K562 (cell line): ENCODE results near the gene GPX2. TPM values are rescaled to one million over a fixed set of nuclear protein-coding genes. Genes with fewer than 3 reads are reported as not detected.

Source experiments
- ARID2 ChIP-seq: fragments of 450-650 bp; IDR thresholded peaks from 2 replicates; pipeline ENCODE4 v1.6.1; 2017; ENCODE audit warnings: antibody characterized with exemption, mild to moderate bottlenecking
- C11orf30 ChIP-seq: fragments of 450-650 bp; IDR thresholded peaks from 2 replicates; pipeline ENCODE4 v1.6.1; 2016; ENCODE audit warnings: low read depth, mild to moderate bottlenecking
- CBX1 ChIP-seq: sonication (generic); IDR thresholded peaks from 2 replicates; pipeline ENCODE4 v1.6.1; 2016; ENCODE audit warnings: antibody characterized with exemption, low read depth, mild to moderate bottlenecking
- CEBPB ChIP-seq: fragments of 450-650 bp; IDR thresholded peaks from 2 replicates; pipeline ENCODE4 v1.6.1; 2016; ENCODE audit warnings: missing genetic modification characterization, missing compliant biosample characterization
- CREB5 ChIP-seq: fragments of 250-450 bp; sonication (Bioruptor Pico); IDR thresholded peaks from 2 replicates; pipeline ENCODE4 v1.5.0; 2020; ENCODE audit warnings: mild to moderate bottlenecking
- DNMT1 ChIP-seq: fragments of 450-650 bp; IDR thresholded peaks from 2 replicates; pipeline ENCODE4 v1.6.1; 2016; ENCODE audit warnings: antibody characterized with exemption, mild to moderate bottlenecking
- FIP1L1 ChIP-seq: fragments of 200-400 bp; formaldehyde crosslinking; IDR thresholded peaks from 2 replicates; pipeline ENCODE4 v1.6.1; 2018; ENCODE audit warnings: mild to moderate bottlenecking, low read depth, low read length; ENCODE audit not compliant: poor library complexity, severe bottlenecking
- HMGN3 ChIP-seq: IDR thresholded peaks from 2 replicates; pipeline ENCODE4 v1.6.1; 2011; ENCODE audit warnings: borderline replicate concordance, low read depth, mild to moderate bottlenecking, mixed read lengths, low read length; ENCODE audit not compliant: insufficient read length; ENCODE audit errors: extremely low read depth
- KDM4B ChIP-seq, 2 experiments: fragments of 450-650 bp in 1 of 2; sonication (generic) in 1 of 2; IDR thresholded peaks; 2 replicates each; pipeline ENCODE4 v1.6.1; 2016 to 2017; ENCODE audit warnings: borderline replicate concordance in 2 of 2, antibody characterized with exemption in 1 of 2, low read depth in 1 of 2, mild to moderate bottlenecking in 1 of 2
- NBN ChIP-seq: fragments of 450-650 bp; IDR thresholded peaks from 2 replicates; pipeline ENCODE4 v1.6.1; 2016; ENCODE audit warnings: low read depth, mild to moderate bottlenecking
- NR2F6 ChIP-seq: fragments of 450-650 bp; formaldehyde crosslinking; IDR thresholded peaks from 2 replicates; pipeline ENCODE4 v1.4.0; 2020; ENCODE audit warnings: mild to moderate bottlenecking
- PHB2 ChIP-seq: fragments of 450-650 bp; IDR thresholded peaks from 2 replicates; pipeline ENCODE4 v1.6.1; 2017; ENCODE audit warnings: low read depth
- RBM22 ChIP-seq: fragments of 200-400 bp; formaldehyde crosslinking; IDR thresholded peaks from 2 replicates; pipeline ENCODE4 v1.6.1; 2018; ENCODE audit warnings: low read length, low read depth; ENCODE audit not compliant: poor library complexity, severe bottlenecking
- SREBF1 ChIP-seq: fragments of 150-350 bp; IDR thresholded peaks from 2 replicates; pipeline ENCODE4 v1.6.1; 2014; ENCODE audit warnings: antibody characterized with exemption, low read depth, low read length, borderline replicate concordance
- TCF15 ChIP-seq: fragments of 250-450 bp; sonication (Bioruptor Pico); IDR thresholded peaks from 2 replicates; pipeline ENCODE4 v1.8.0; 2022; ENCODE audit warnings: moderate library complexity, mild to moderate bottlenecking, inconsistent platforms
- ZBTB33 ChIP-seq: sonication (generic); formaldehyde crosslinking; IDR thresholded peaks from 2 replicates; pipeline ENCODE4 v1.8.1; 2023; ENCODE audit warnings: mild to moderate bottlenecking, missing genetic modification reagents
- ZNF12 ChIP-seq: sonication (generic); formaldehyde crosslinking; IDR thresholded peaks from 2 replicates; pipeline ENCODE4 v1.4.0; 2020; ENCODE audit warnings: mild to moderate bottlenecking, missing genetic modification reagents
- ZNF57 ChIP-seq: fragments of 450-650 bp; formaldehyde crosslinking; IDR thresholded peaks from 2 replicates; pipeline ENCODE4 v1.4.0; 2020; ENCODE audit warnings: mild to moderate bottlenecking, moderate library complexity
- ZNF75A ChIP-seq: fragments of 450-650 bp; formaldehyde crosslinking; IDR thresholded peaks from 2 replicates; pipeline ENCODE4 v1.4.0; 2020; ENCODE audit warnings: mild to moderate bottlenecking
- polyA plus RNA-seq, 8 experiments: library from polyadenylated mRNA; depleted of rRNA in 4 of 8; stranded (reverse) in 5 of 8; unstranded in 3 of 8; fragments of >200 nt; fragmentation: Nextera tagmentation in 2 of 8; fragmentation: Illumina TruSeq in 1 of 8; extraction: Ambion mirVana in 2 of 8; extraction: Trizol in 1 of 8; gene quantifications; 2 replicates each; pipeline versions ENCODE4 v1.2.1 to v1.2.3, GENCODE V29; 2011 to 2014; ENCODE audit warnings: inconsistent platforms in 1 of 8, missing spikeins in 1 of 8
- total RNA-seq, 7 experiments: library from RNA; depleted of rRNA in 6 of 7; stranded (reverse); fragments of >200 nt in 6 of 7; fragmentation: Illumina TruSeq in 2 of 7; extraction: Trizol in 2 of 7; gene quantifications; 2 replicates each; pipeline versions ENCODE4 v1.2.1 to v1.2.3, GENCODE V29; 2011 to 2021; ENCODE audit warnings: low replicate concordance in 1 of 7
- TF ChIP-seq, protein P1 (sequence below): fragments of 450-650 bp; formaldehyde crosslinking; IDR thresholded peaks from 2 replicates; pipeline ENCODE4 v1.4.0; 2020; ENCODE audit warnings: mild to moderate bottlenecking, mixed read lengths
- TF ChIP-seq, protein P2 (sequence below): sonication (generic); formaldehyde crosslinking; IDR thresholded peaks from 2 replicates; pipeline ENCODE4 v1.8.0; 2023; ENCODE audit warnings: mild to moderate bottlenecking, missing genetic modification reagents

GPX2 gene
- total and polyA plus RNA-seq, 9 of the 15 experiments (the other 6 are each of a cell fraction or from before 2014, with no cell fraction given) = 0.24 TPM; not detected in 8

DNA sequence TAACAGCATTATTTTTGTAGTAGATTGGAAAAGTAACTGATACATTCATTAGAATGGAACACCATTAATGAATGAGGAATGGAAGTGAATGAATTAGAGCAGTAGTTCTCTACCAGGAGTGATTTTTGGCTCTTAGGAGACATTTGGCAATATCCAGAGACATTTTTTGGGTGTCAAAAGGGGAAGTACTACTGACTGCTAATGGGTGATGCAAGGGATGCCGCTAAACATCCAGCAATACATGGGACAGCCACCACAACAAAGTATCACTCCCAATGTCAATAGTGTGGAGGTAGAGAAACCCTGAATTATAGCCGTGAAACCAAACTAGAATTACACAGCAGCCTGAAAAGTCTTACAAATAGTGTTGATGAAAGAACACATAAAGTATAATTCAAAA, 26.7 kb downstream of the GPX2 start (continued):
- TF ChIP-seq ZNF12 (no peak), FIP1L1 (no peak), C11orf30 (no peak), SREBF1 (no peak), TCF15 (CRISPR knock-in tag) (no peak), NR2F6 (CRISPR knock-in tag) (no peak), DNMT1 (no peak), ZBTB33 (CRISPR knock-in tag) (peak; percentile 98), ZNF57 (CRISPR knock-in tag) (no peak), CEBPB (tag) (peak; percentile 52), NBN (no peak), ARID2 (no peak), KDM4B (IDR thresholded peaks at IDR 0.05; ENCODE audit: borderline replicate concordance in 2 of 2, low read depth in 1 of 2) (no peak), PHB2 (no peak), RBM22 (no peak), ZNF75A (CRISPR knock-in tag) (no peak), CREB5 (CRISPR knock-in tag) (no peak), HMGN3 (no peak), CBX1 (no peak)
- TF ChIP-seq, protein P1, sequence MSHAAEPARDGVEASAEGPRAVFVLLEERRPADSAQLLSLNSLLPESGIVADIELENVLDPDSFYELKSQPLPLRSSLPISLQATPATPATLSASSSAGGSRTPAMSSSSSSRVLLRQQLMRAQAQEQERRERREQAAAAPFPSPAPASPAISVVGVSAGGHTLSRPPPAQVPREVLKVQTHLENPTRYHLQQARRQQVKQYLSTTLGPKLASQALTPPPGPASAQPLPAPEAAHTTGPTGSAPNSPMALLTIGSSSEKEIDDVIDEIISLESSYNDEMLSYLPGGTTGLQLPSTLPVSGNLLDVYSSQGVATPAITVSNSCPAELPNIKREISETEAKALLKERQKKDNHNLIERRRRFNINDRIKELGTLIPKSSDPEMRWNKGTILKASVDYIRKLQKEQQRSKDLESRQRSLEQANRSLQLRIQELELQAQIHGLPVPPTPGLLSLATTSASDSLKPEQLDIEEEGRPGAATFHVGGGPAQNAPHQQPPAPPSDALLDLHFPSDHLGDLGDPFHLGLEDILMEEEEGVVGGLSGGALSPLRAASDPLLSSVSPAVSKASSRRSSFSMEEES (CRISPR knock-in tag) = no peak
- TF ChIP-seq, protein P2, sequence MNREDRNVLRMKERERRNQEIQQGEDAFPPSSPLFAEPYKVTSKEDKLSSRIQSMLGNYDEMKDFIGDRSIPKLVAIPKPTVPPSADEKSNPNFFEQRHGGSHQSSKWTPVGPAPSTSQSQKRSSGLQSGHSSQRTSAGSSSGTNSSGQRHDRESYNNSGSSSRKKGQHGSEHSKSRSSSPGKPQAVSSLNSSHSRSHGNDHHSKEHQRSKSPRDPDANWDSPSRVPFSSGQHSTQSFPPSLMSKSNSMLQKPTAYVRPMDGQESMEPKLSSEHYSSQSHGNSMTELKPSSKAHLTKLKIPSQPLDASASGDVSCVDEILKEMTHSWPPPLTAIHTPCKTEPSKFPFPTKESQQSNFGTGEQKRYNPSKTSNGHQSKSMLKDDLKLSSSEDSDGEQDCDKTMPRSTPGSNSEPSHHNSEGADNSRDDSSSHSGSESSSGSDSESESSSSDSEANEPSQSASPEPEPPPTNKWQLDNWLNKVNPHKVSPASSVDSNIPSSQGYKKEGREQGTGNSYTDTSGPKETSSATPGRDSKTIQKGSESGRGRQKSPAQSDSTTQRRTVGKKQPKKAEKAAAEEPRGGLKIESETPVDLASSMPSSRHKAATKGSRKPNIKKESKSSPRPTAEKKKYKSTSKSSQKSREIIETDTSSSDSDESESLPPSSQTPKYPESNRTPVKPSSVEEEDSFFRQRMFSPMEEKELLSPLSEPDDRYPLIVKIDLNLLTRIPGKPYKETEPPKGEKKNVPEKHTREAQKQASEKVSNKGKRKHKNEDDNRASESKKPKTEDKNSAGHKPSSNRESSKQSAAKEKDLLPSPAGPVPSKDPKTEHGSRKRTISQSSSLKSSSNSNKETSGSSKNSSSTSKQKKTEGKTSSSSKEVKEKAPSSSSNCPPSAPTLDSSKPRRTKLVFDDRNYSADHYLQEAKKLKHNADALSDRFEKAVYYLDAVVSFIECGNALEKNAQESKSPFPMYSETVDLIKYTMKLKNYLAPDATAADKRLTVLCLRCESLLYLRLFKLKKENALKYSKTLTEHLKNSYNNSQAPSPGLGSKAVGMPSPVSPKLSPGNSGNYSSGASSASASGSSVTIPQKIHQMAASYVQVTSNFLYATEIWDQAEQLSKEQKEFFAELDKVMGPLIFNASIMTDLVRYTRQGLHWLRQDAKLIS (CRISPR knock-in tag) = no peak
